GM12891 (cell line): ENCODE measurements around the gene DUSP22.

Source experiments
- PAX5 ChIP-seq: IDR thresholded peaks from 2 replicates; pipeline ENCODE4 v1.6.1; 2011; ENCODE audit warnings: low read length, moderate library complexity, mild to moderate bottlenecking; ENCODE audit not compliant: insufficient read depth, severe bottlenecking
- POLR2A ChIP-seq: IDR thresholded peaks from 2 replicates; pipeline ENCODE4 v1.6.1; 2011; ENCODE audit warnings: low read depth, low read length, control low read depth
- POLR2AphosphoS5 ChIP-seq: IDR thresholded peaks from 2 replicates; pipeline ENCODE4 v1.6.1; 2011; ENCODE audit warnings: low read depth, low read length, control low read depth
- POU2F2 ChIP-seq: IDR thresholded peaks from 2 replicates; pipeline ENCODE4 v1.6.1; 2011; ENCODE audit warnings: low read depth, mild to moderate bottlenecking, control low read depth, low read length, moderate library complexity
- SPI1 ChIP-seq: IDR thresholded peaks from 2 replicates; pipeline ENCODE4 v1.6.1; 2011; ENCODE audit warnings: low read depth, low read length, control low read depth
- TAF1 ChIP-seq: IDR thresholded peaks from 2 replicates; pipeline ENCODE4 v1.6.1; 2011; ENCODE audit warnings: low read depth, low read length, control low read depth

GRCh38 chr6:259901-260508 is 32.3 kb upstream of the DUSP22 start:
- no peak for TF ChIP-seq POLR2A
- no peak for TF ChIP-seq POLR2AphosphoS5
- TF ChIP-seq POU2F2 = no peak
- TF ChIP-seq SPI1 = no peak
- no peak for TF ChIP-seq TAF1
- no peak for TF ChIP-seq PAX5
